Eye (tissue), 1 donor: ENCODE data around the gene SP3.
A peak's percentile ranks its signal among the peaks of the same experiment; 100 is the strongest.

Experiments used
- DNase-seq: peaks from one replicate; pipeline ENCODE4 v3.0.0-alpha.2; 2015

Gene SP3

GRCh38 chr2:173884025-173884802 is 81.0 kb downstream of the SP3 start:
- DNase-seq = peak; percentile 55

GRCh38 chr2:173881886-173882285 is 83.3 kb downstream of the SP3 start:
- no peak for DNase-seq

GRCh38 chr2:173881461-173881860 is 83.7 kb downstream of the SP3 start:
- no peak for DNase-seq

- DNase-seq = no peak
Observed at GRCh38 chr2:173880561-173880960, 84.6 kb downstream of the SP3 start.

GRCh38 chr2:173876833-173877413 is 88.2 kb downstream of the SP3 start:
- DNase-seq = no peak

GRCh38 chr2:173874894-173875237 is 90.3 kb downstream of the SP3 start:
- no peak for DNase-seq

- DNase-seq = no peak
Observed at GRCh38 chr2:173874003-173874893, 90.9 kb downstream of the SP3 start.

GRCh38 chr2:173872714-173873113 is 92.5 kb downstream of the SP3 start:
- DNase-seq = no peak

- DNase-seq = no peak
Observed at GRCh38 chr2:173869244-173870229, 95.6 kb downstream of the SP3 start.

- no peak for DNase-seq
Observed at GRCh38 chr2:173868406-173868805, 96.8 kb downstream of the SP3 start.

- DNase-seq = peak; percentile 43
Observed at GRCh38 chr2:173866874-173867618, 98.1 kb downstream of the SP3 start.

GRCh38 chr2:173865971-173866873 is 99.0 kb downstream of the SP3 start:
- peak; percentile 41 for DNase-seq

GRCh38 chr2:173862612-173863217 is 102.5 kb downstream of the SP3 start:
- no peak for DNase-seq

- no peak for DNase-seq
Observed at GRCh38 chr2:173860566-173860965, 104.6 kb downstream of the SP3 start.

GRCh38 chr2:173860082-173860481 is 105.1 kb downstream of the SP3 start:
- no peak for DNase-seq

GRCh38 chr2:173858291-173858731 is 106.9 kb downstream of the SP3 start:
- no peak for DNase-seq
